ENCODE data around the gene CPA2.

GRCh38 chr7:130281260-130281659 is 14.6 kb downstream of the CPA2 start:
- TF ChIP-seq CTCF (IDR thresholded peaks at IDR 0.05) (no peak), POLR2A (IDR thresholded peaks at IDR 0.05) (no peak)

Data from upper lobe of left lung (tissue), 4 donors.